Neural cell (in vitro differentiated cells): ENCODE measurements around the gene ADM.

Source experiments
- EZH2 ChIP-seq: fragments of 200-600, 300-800 bp; shearing (Covaris generic), sonication (generic); IDR thresholded peaks from 2 replicates; pipeline ENCODE4 v1.6.1; 2014; ENCODE audit warnings: antibody characterized with exemption, low read length, borderline replicate concordance, mild to moderate bottlenecking; ENCODE audit not compliant: insufficient read depth, poor library complexity, severe bottlenecking
- MXI1 ChIP-seq: fragments of 450-650 bp; conservative IDR thresholded peaks from 2 replicates; pipeline ENCODE4 v1.6.1; 2014; ENCODE audit warnings: antibody characterized with exemption, mild to moderate bottlenecking; ENCODE audit not compliant: poor library complexity, severe bottlenecking
- TF ChIP-seq, protein P1 (sequence below): fragments of 450-650 bp; IDR thresholded peaks from 2 replicates; pipeline ENCODE4 v1.5.1; 2014; ENCODE audit warnings: antibody characterized with exemption, mild to moderate bottlenecking, moderate library complexity; ENCODE audit not compliant: poor library complexity, severe bottlenecking

DNA sequence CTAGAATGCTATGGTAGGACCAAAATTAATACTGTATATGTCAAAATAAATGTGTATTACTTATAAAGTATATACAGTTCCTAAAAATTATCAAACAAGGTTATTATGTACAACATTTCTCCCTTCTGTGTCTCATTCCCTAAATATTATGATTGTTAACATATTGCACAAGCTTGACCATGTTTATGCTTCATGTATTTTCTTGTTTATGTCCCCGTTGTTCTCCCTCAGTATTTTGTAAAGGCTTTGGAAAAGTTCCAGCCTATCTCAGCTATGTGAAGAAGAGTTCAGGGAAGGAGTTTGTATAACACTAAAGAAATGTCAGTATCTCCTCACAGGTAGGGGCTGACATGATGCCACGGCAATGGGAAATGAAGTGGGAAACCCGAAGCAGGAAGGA is 19.6 kb downstream of the ADM start:
- TF ChIP-seq MXI1 (no peak), EZH2 (no peak)
- TF ChIP-seq, protein P1, sequence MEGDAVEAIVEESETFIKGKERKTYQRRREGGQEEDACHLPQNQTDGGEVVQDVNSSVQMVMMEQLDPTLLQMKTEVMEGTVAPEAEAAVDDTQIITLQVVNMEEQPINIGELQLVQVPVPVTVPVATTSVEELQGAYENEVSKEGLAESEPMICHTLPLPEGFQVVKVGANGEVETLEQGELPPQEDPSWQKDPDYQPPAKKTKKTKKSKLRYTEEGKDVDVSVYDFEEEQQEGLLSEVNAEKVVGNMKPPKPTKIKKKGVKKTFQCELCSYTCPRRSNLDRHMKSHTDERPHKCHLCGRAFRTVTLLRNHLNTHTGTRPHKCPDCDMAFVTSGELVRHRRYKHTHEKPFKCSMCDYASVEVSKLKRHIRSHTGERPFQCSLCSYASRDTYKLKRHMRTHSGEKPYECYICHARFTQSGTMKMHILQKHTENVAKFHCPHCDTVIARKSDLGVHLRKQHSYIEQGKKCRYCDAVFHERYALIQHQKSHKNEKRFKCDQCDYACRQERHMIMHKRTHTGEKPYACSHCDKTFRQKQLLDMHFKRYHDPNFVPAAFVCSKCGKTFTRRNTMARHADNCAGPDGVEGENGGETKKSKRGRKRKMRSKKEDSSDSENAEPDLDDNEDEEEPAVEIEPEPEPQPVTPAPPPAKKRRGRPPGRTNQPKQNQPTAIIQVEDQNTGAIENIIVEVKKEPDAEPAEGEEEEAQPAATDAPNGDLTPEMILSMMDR = no peak
